Limb (tissue), 2 donors: Measurements from ENCODE around the gene ARHGEF6.
"Not testable (repeated sequence)": the region's sequence is repeated elsewhere in the genome, so short reads cannot be mapped to it uniquely, and the experiment has no call there.

Experiments
- DNase-seq, 2 donors: peaks; one replicate each; pipeline ENCODE4 v3.0.0-alpha.2; 2016; ENCODE audit errors: extremely low spot score in 2 of 2

The ARHGEF6 gene

DNA sequence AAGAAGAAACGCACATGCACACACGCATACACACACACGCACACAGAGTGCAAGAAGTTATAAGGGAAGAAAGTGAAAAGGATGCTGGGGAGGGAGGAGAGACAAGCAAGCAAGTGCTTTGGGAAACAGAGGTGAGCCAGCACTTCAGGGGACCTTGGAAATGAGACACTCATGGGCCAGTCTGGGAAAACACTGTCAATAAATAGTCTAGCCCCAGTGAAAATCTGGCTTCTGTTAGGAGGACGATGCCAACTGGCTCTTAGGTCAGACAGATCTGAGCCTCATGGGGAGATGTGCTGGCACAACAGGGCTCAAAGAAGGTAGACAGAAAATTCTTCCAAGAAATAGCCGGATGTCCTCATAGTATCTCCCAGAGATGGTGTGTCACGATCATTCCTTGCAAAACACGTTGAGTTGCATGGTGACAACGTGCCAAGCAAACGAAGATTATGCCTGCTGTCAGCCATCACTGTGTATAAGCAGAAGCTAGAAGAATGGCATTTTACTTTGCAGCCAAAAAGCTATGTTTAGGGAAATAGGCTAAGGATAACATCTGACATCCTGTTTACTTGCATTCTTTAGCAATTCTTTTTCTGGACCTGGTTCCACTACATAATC is 557 bp upstream of the ARHGEF6 start:
- no peak for DNase-seq

DNA sequence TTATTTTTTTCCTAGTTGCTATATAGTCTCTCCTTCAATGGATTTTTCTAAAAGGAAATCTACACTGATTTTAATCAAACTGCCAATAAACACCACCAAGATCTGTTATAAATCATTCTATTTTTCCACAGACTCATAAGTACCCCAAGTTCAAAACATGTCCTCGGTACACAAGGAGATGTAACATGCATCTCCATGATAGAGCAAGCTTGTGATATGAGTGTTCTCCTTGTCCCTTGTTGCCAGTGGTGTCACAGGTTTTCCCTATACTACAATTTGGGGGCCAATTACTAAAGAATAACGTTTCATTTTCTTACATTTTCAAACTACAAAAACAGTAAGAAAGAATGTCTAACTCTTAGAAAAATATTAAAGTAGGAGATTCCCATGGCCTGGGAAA is 491 bp downstream of the ARHGEF6 start:
- DNase-seq: no peak

DNA sequence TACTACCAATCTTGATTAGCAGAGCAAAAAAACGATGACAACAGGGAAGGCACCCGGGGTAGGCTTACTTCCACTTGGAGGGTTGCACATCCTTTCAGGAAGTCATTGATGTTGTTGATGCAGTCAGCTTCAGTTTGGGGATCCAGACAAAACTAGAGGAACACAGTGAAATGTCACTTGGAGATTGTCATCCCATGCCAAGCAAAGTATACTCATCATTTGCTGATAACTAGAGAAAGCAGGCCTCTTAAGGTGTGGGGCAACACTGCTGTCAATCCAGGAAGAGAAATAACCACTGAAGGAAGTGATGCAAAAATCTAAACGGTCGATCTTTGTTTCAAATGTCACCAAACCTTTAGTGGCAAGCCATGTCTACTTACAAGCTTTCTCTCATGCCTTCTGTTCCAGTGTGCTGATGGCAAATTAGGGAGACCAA is 1.4 kb downstream of the ARHGEF6 start:
- DNase-seq: no peak

DNA sequence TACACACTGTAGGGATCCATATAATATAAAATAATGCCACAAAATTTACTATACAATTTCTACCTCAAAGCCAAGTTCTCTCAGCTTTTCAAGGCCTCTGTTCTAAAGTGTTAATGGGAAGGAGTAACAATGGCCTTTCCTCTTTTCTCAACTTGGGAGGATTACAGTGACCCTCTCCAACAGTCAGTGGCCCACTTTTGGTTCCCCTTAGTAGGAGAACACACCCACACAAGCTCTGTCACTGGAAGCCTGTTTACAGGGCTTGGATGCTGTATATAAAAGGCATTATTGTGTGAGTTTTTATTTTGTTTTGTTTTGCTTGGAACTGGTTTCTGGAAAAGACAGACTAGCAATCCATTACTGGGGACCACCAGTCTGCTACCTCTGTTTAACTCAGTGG is 1.8 kb downstream of the ARHGEF6 start:
- no peak for DNase-seq

DNA sequence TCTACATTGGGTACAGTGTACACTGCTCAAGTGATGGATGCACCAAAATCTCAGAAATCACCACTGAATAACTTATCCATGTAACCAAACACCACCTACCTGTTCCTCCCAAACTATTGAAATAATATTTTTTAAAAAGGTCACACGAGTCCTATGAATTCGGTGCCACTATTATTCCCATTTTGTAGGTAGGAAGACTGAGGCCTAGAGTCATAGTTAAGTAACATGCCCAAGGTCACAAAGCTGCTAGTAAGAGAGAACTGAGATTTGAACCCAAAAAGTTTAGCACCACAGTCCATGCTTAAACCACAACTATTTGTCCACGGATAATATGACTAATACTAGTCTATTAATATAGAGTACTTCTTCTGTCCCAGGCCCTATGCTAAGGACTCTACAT is 2.7 kb downstream of the ARHGEF6 start:
- no peak for DNase-seq

DNA sequence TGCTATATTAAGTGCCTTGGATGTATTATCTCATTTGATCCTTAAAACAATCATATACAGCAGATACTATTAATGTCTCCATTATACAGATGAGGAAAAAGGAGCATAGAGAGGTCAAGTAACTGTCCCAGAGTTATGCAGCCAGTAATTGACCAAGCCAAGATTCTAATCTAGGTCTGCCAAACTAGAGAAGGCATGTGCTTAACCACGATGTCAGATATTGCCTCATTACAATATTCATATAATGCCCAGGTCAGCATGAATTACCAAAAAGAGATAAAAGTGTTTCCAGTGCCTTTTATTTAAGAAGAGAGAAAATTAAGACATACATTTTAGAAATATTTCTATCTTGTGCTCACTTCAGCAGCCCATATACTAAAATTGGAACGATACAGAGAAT is 7.1 kb downstream of the ARHGEF6 start:
- DNase-seq: no peak

DNA sequence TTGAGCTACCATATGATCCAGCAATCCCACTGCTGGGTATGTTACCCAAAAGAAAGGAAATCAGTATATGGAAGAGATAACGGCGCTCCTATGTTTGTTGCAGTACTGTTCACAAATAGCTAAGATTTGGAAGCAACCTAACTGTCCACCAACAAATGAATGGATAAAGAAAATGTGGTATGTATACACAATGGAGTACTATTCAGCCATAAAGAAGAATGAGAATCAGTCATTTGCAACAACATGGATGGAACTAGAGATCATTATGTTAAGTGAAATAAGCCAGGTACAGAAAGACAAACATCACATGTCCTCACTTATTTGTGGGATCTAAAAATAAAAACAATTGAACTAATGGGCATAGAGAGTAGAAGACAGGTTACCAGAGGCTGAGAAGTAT is 8.9 kb downstream of the ARHGEF6 start:
- not testable (repeated sequence) for DNase-seq

DNA sequence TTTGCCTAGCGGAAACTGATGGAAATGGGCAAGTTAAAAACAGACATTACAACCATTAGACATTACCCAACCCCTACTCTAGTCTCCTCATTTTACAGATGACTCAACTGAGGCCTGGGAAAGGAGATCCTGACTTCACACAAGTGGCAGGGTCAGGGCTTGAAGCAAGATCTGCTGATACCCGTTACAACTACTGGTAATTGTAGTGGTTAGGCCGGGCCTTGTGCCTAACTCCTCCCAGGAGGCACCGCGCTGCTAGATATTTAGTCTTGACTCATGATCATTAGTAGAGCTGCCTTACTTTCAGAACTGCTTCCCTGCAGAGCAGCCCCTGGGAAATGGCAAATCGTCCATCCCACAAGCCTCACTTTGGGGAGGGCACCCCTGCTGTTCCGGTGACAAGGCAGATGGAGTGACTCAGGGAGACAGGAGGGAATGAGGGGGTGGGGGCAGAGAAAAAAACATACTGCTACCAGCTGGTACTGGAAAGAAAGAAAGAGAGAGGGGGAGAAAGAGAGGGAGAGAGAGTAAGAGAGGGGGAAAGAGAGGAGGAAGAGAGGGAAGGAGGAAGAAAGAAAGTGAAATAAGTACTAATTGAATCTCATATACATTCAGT is 12.2 kb downstream of the ARHGEF6 start:
- no peak for DNase-seq

DNA sequence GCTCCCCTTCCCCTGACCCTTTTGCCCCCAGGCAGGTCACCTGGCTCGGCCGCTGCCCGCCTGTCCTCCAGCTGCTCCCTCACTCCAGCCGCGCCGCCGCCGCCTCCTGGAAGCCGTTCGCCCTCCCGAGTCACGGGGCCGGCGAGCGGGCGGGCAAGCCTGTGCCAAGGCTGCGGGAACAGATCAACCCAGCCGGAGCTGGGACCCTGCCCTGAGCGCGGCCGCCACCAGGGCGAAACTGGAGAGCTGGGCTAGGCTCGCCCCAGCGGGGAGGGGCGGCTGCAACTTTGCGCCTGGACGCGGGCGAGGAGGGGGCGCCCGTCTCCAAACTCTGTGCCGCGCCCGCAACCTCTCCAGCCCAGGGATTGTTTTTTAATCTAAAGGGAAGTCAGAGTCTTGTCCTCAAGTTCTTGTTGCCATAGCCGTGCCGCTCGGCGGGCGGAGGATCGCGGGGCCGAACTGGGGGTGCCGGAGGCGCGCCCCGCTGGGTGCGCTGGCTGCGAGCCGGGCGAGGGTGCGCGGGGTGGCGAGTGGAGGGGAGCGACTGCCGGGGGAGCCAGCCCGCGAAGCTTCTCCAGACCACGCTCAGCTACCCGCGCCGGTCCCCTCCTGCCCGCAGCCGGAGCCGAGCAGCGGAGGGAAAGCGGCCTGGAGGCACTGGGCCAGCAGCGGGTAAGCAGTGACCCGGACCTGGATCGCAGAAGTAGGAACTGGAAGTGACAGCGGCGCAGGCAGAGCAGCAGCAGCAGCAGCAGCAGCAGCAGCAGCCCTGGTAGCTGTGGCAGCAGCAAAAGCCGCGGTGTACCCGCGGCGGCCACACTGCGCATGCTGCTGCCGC is 13.4 kb downstream of the ARHGEF6 start:
- peak in 1 of 2 donors; percentile 69 for DNase-seq

DNA sequence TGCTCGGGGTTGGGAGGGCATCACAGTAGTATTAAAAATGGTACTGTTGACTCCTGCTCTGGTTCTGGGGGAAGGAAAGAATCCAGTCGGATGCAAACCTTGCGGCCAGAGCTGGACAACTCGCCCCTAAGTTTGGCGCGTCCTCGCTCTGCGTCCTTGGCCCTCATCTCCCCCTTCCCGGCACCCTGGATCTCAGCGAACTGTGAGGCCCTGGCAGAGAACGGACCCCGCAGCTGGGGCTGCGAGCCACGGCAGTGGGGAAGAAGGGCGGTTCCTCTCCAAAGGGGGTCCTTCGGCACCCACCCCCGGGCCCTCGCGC is 14.0 kb downstream of the ARHGEF6 start:
- DNase-seq: no peak

DNA sequence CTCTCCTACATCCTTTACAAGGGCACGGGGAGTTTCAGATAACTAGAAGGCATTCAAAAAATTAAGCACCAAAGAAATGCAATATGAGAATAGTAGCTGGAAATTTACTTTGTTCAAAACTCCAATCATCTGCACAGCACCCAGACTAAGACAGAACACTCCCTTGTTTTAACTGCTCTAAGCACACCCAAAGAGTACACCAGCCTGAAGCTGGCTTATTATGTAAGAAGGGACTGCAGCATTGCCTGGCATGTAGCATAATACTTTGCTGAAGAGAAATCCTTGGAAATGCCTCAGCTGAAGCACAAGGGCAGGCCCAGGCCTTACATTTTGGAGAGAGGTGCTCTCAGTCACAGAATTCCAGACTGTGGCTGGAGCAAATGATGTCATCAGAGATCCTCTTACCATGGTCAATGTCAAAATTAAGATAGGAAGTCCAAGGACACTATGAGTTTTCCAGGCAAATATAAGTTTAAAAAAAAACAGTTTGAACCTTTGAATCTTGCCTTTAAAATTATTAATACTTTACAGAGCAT is 14.8 kb downstream of the ARHGEF6 start:
- DNase-seq: no peak

DNA sequence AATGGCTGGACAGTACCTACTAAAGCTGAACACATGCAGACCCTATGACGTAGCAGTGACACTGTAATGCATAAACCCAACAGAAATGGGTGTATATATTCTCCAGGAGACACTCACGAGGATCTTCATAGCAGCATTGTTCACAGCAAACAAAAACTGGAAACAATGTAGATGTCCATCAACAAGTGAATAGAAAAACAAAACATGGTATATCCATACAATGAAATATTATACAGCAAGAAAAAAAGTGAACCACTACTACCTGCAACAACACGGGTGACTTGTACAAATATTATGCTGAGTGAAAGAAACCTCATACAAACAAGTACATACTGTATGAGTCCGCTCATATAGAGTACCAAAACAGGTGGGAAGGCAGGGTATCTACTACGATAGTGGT is 16.5 kb downstream of the ARHGEF6 start:
- no peak for DNase-seq

DNA sequence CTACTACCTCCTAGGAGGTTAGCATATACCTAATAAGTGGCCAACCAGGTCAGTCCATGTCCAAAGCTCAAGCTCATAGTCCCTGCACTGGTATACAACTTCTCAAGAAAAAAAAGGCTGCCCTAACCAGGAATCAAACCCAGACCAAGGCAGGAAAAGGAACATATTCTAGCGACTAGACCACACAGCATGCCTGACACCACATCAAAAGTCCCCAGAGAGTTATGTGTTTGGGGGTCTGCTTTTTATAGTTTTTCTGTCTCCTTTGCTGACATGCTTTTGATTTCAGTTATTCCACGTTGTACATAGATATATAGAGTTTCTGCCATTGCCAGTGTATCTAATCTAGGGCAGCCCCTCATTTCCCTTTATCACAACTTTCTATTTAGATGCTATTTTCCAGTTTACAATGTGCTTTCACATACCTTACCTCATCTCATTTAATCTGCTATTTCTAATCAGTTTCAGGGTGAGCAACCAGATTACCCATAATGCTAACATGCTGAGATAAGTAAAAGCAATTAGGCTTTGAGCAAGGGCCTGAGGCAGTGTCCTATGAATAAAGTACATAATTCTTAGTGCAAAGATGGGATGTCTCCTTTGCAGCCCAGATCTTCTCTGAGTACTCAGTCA is 17.8 kb downstream of the ARHGEF6 start:
- no peak for DNase-seq

DNA sequence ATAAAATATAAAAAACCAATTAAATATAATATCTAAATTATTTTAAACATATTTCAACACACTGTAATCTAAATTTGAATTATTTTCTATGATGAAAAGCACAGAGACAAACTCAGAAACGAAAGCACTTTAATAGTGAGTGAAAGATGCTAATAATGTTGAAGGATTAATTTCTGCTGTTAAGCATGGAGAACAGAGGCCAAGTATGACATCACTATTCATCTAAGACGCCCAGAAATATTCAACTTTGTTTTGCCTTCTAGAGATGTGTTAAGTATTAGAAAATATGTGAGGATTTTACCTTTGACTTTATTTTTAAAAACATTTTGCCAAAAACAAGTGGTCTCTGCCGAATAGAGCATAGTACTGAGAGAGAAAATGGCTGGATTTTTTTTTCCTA is 19.3 kb downstream of the ARHGEF6 start:
- no peak for DNase-seq

DNA sequence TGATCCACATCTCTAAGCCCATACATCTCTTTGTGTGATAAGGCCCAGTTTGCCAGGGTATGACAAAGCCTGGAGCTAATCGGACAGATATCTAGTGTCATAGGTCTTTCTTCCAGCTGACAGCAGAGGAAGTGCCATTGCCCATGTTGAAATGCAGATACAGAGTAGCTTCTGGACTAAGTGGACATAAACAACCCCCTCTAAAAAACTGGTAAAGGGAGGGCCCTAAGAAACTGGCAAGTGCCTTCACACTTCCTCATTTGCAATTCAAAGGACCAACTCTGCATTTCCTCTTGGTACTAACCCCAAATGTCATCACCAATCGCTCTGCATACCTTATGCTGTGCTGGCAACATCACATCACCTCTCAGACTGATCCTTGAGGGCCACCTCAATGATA is 20.8 kb downstream of the ARHGEF6 start:
- no peak for DNase-seq

DNA sequence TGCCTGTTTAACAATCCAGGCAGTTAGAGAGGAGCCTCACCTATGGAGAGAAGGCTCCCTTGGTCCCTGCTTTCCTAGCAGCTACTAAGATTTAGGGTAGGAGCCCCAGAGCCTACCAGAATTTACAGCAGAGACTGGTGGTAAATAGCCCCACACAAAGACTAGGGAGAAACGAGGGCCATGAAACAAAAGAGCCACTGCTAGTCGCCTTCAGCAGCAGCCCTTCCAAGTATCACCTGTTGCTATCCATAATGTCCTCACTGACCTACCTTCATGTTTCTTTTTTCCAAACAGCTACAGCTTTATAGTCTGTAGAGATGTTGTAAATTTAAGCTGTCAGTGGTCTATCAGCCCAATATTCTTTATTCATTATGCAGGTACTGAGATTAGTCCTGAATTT is 25.3 kb downstream of the ARHGEF6 start:
- DNase-seq: no peak

DNA sequence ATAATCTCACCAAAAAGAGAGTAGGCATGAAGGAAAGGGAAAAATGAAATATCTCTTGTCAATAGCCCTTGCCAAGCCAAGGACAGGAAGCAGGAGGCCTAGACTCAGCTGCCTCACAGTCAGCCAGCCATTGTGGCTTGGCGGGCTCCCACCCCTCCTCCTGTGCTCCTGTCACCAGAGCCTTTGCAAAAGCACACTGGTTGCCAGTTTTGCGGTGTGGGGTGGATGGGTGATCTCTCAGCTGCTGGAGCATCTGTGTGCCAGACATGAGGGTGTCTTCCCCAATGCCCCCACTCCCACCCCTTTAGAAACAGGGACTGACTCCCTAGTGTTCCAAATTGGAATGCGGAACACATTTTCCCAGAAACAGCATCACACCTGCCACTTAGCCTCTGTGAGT is 26.1 kb downstream of the ARHGEF6 start:
- peak; percentile 44 to 53 for DNase-seq

DNA sequence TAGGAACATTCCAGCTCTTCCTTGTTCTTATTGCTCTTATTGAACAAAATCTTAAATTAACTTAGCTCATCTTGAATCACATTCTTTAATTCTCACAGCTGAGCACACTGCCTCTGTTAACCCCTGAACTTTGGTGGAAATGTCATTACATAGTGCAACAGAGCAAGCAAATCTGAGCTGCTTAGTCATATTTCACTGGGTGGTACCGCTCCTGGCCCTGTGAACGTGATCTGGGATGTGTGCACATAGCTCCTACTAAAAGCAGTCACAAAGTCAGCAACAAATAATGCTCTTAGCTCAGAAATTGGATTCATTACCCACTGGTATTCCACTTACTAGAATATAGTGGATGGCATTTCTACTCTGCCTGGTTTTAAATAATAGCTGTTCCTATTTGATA is 27.9 kb downstream of the ARHGEF6 start:
- no peak for DNase-seq

DNA sequence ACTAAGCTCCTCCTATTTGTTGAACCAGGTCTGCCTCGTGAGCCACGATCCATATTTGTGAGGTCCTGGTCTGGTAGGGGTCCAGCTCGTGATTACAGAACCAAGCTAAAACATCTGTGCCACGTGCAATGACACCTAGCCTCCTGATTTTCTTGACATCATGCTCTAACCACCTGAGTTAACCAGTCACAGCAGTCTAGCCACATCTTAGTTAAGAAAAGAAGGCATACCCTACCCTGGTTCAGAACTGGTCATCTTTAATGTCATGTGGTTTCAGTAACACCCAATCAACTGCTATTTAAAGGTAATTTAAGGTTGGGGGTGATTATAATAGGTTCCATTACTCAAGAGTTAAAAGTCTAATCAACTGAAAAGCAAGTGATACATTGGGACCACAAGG is 28.4 kb downstream of the ARHGEF6 start:
- DNase-seq: no peak

DNA sequence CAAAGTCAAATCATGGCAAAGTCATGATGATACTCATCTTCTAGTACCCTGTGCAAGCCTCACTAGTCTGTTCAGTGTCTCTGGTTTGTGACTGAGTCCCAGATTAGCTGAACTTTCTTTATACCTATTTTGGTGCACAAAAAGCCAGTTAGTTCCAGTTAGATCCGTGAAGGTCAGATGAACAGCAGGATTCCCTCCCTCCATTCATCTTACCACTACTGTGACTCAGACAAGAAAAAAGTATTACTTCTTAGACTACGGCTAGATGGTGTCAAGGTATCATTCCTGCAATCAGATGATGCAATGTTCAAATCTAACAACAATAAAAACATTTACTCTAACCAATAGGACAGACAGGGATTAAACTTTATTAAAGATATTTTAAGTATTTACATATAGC is 30.4 kb downstream of the ARHGEF6 start:
- no peak for DNase-seq

DNA sequence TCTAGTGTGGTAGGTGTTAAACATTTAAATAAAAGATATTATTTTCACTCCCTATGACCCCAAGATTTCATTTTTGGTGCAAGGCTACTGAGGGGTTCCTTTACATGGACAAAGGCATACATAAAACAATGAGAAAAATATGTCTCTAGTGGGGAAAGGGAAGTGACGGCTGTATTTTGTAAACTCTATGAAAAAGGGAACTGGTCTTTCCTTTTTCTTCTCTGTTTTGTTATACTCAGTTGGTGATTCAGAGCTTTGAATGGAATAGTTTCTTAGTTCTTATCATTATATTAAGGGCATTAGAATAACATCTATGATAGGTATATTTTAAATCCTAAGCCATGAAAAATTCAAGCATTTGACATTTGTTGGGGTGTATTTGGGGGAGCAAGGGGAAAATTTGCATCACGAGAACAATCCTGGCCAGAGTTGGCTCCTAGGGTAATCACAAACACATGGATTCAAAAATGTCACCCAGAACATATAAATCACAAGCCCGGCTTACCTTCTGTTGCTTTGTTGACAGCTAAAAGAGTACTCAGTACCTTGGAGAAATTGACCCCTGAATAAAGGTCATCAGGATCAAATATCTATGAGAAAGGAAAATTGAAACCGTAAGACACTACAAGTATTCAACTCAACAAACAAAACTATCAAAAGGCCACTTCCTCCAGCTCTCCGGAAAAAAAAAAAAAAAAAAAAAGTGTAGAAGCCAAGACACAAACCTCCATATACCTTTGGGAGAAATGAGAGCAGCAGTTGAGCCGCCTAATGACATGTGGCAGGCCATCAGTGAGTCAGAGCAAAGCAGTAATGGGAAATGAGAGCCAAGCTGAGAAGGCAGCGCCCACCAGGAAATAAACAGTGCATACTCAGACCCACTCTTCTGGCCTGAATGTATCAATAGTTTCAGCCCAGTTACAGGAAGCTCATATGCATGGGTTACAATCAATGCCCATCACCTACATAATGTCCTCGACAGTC is 33.4 kb downstream of the ARHGEF6 start:
- no peak for DNase-seq
